Neutrophil (primary cell): ENCODE results near the gene RNF126.

Experiments
- H3K27ac ChIP-seq: fragments of 200-600 bp; sonication (generic); 2 replicates; pipeline ENCODE4 v1.5.1; 2016; ENCODE audit warnings: mild to moderate bottlenecking, moderate library complexity
- H3K27me3 ChIP-seq: fragments of 200-600 bp; sonication (generic); 2 replicates; pipeline ENCODE4 v1.6.0; 2016; ENCODE audit warnings: mild to moderate bottlenecking
- H3K36me3 ChIP-seq: fragments of 200-600 bp; sonication (generic); 2 replicates; pipeline ENCODE4 v1.5.1; 2017
- H3K4me1 ChIP-seq, 2 experiments: fragments of 200-600 bp in 1 of 2; sonication (generic) in 1 of 2; 1 replicate in 1 of 2; 2 replicates in 1 of 2; pipeline versions ENCODE4 v1.5.1 to v1.6.1; 2013 to 2016; ENCODE audit warnings: low read depth in 1 of 2, low read length in 1 of 2, mild to moderate bottlenecking in 1 of 2, moderate library complexity in 1 of 2; ENCODE audit not compliant: control insufficient read depth in 1 of 2, insufficient read depth in 1 of 2
- H3K4me3 ChIP-seq, 2 experiments: fragments of 200-600 bp in 1 of 2; sonication (generic) in 1 of 2; 1 replicate in 1 of 2; 2 replicates in 1 of 2; pipeline ENCODE4 v1.5.1; 2013 to 2016; ENCODE audit warnings: low read depth in 1 of 2, low read length in 1 of 2, mild to moderate bottlenecking in 1 of 2, moderate library complexity in 1 of 2
- H3K9me3 ChIP-seq: fragments of 200-600 bp; sonication (generic); 2 replicates; pipeline ENCODE4 v1.5.1; 2016
- TF ChIP-seq, protein P1 (sequence below): fragments of 200-600 bp; sonication (generic); IDR thresholded peaks from 2 replicates; pipeline ENCODE4 v1.5.1; 2016; ENCODE audit warnings: antibody characterized with exemption

The RNF126 gene

DNA sequence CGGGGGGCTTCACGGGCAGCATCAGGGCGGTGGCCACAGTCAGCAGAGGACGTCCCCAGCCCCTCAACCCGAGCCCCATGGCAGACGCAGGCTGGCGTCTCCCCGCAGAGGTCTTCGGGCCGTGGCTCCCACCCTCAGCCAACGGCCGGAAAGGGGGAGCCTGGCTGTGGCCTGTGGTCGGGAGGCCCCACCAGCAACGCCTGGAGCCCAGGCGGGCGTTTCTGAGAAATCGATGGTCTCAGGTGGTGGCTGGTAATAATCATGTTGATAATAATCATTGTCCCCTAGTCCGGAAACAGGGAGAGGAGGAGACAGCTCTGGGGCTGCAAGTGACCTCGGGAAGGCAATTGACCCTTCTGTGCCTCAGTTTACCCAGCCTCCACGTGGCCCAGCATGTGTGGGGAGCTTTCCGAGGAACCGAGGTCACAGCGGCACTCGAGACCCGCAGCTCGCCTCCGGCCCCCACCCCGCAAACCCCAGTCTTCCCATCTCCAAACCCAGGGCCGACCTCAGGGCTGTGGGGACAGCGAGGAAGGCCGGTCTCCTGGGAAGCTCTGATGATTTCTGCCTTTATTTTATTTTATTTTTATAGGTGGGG is 32.4 kb upstream of the RNF126 start, which contains the start of gene PRSS57:
Gene PRSS57, minus strand, starts transcription at position 101 of the 598 bp plus-strand sequence. Its CDS starts 22 bp downstream, at position 79.
- Histone ChIP-seq H3K36me3 (no peaks in the 10 kb centered on the region), H3K4me3 (peak within 1 kb of the TSS; percentile 36 to 63), H3K9me3 (no peaks in the 10 kb centered on the region), H3K27ac (no peak within 1 kb of the TSS), H3K4me1 (peaks cover 53 to 56% of the 10 kb centered on the region in 2 experiments), H3K27me3 (peaks cover 13% of the 10 kb centered on the region)
- TF ChIP-seq, protein P1, sequence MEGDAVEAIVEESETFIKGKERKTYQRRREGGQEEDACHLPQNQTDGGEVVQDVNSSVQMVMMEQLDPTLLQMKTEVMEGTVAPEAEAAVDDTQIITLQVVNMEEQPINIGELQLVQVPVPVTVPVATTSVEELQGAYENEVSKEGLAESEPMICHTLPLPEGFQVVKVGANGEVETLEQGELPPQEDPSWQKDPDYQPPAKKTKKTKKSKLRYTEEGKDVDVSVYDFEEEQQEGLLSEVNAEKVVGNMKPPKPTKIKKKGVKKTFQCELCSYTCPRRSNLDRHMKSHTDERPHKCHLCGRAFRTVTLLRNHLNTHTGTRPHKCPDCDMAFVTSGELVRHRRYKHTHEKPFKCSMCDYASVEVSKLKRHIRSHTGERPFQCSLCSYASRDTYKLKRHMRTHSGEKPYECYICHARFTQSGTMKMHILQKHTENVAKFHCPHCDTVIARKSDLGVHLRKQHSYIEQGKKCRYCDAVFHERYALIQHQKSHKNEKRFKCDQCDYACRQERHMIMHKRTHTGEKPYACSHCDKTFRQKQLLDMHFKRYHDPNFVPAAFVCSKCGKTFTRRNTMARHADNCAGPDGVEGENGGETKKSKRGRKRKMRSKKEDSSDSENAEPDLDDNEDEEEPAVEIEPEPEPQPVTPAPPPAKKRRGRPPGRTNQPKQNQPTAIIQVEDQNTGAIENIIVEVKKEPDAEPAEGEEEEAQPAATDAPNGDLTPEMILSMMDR = no peak

DNA sequence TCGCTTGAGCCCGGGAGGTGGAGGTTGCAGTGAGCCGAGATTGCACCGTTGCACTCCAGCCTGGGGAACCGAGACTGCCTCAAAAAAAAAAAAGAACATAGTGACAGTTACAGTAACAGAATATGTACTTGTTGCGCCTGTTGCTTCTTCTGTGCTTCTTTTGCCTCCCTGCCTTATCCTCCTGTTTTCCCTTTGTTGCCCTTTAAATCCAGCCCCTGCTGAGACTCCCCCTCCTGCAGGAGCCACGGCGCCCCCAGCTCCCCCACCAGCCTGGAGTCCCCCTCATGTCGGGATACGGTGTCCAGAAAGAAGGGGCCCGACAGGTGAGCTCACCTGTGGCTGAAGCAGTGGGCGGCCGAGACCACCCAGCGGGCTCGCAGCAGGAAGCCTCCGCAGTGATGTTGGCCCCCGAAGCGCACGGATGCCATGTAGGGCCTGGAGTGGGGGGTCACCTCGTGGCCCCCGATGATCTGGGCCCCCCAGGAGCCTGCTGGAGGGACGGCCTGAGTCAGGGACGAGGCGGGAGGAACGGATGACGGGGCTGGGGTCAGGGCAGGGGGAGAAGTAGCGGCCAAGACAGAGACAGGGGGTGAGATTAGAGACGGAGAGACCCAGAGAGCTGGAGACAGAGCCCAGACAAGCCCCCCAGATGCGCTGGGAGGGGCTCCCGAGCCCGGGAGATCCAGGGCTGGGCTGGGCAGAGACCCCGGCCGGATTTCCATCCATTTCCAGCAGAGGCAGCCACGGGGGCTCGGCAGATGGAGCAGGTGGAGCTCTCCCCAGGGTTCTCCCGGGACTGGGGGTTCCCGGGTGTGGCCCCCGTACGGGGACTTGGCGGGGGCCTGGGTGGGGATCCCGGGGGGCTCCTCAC is 31.7 kb upstream of the RNF126 start:
- no peaks in the 10 kb centered on the region for H3K36me3 ChIP-seq
- H3K27me3 ChIP-seq = peaks cover 13% of the 10 kb centered on the region
- H3K4me1 ChIP-seq = peaks cover 50 to 53% of the 10 kb centered on the region in 2 experiments
- no peak overlapping the region for H3K27ac ChIP-seq
- TF ChIP-seq, protein P1 = no peak
- no peaks in the 10 kb centered on the region for H3K9me3 ChIP-seq
- H3K4me3 ChIP-seq = peak overlapping the region; percentile 36 to 63

DNA sequence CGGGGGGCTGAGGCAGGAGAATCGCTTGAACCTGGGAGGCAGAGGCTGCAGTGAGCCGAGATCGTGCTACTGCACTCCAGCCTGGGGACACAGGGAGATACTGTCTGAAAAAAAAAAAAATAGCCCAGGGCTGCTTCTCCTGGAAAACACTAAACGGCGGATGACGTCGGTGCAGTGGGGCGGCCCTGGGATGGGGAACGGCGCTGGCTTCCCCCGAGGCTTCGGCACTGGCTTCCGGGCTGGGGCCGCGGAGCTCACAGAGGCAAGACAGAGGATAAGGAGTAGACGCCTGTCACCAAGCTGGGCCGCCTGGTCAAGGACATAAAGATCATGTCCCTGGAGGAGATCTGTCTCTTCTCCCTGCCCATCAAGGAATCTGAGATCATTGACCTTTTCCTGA is 27.2 kb upstream of the RNF126 start:
- Histone ChIP-seq H3K27me3 (peaks cover 9% of the 10 kb centered on the region), H3K9me3 (no peaks in the 10 kb centered on the region), H3K36me3 (no peaks in the 10 kb centered on the region), H3K4me3 (no peak overlapping the region), H3K4me1 (peaks cover 14 to 19% of the 10 kb centered on the region in 2 experiments), H3K27ac (no peak overlapping the region)
- TF ChIP-seq, protein P1 = no peak

DNA sequence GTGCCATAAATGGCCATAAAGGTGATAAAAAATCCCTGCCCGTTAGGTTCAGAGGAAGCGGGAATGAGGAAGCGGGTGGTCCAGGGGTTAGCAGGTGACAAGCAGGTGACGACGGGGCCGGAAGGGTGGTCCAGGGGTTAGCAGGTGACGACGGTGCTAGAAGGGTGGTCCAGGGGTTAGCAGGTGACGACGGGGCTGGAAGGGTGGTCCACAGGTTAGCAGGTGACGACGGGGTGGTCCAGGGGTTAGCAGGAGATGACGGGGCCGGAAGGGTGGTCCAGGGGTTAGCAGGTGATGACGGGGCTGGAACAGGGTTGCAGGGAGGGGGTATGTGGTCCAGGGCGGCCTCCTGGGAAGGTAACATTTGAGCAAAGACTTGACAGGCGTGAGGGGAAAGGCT is 26.0 kb upstream of the RNF126 start:
- H3K4me3 ChIP-seq = no peak overlapping the region
- no peaks in the 10 kb centered on the region for H3K36me3 ChIP-seq
- H3K27ac ChIP-seq = no peak overlapping the region
- H3K9me3 ChIP-seq = no peaks in the 10 kb centered on the region
- H3K4me1 ChIP-seq = peaks cover 4 to 7% of the 10 kb centered on the region in 2 experiments
- H3K27me3 ChIP-seq = no peaks in the 10 kb centered on the region
- TF ChIP-seq, protein P1 = no peak

DNA sequence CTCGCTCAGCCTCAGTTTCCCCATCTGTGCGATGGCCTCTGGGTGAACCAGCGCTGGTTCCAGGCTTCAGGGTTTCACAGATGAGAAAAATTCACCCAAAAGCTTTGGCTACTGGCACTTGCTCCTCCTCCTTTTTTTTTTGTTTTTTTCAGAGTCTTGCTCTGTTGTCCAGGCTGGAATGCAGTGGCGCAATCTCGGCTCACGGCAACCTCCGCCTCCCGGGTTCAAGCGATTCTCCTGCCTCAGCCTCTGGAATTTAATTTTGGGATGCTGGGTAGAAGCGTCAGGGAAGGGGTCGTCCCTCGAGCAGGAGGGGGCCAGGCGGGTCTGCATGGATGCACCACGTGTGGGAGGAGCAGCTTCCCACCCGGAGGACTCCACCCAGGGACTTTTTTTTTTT is 25.2 kb upstream of the RNF126 start:
- Histone ChIP-seq H3K27ac (no peak overlapping the region), H3K36me3 (no peaks in the 10 kb centered on the region), H3K4me3 (no peak overlapping the region), H3K4me1 (peaks cover under 1% of the 10 kb centered on the region in 2 experiments), H3K9me3 (no peaks in the 10 kb centered on the region), H3K27me3 (no peaks in the 10 kb centered on the region)
- TF ChIP-seq, protein P1 = no peak
